T-helper 1 cell treated with Interleukin-12 subunit alpha and Interleukin-12 subunit beta and Interleukin-4 antibody, amounts not matched to agents 30 ng/mL and 1 ng/mL, for 36 hours (primary cell): ENCODE results near the gene ANKRD23. TPM values are rescaled to one million over a fixed set of nuclear protein-coding genes. Genes with fewer than 3 reads are reported as not detected.

Experiments
- intact Hi-C: fragments of 100-400 bp; cut with micrococcal nuclease; formaldehyde crosslinking; loops from one replicate; pipeline ENCODE4 v1.15.1; 2024
- total RNA-seq: library from RNA; stranded (reverse); gene quantifications from 2 replicates; pipeline ENCODE4 v1.2.3, GENCODE V29; 2022

The ANKRD23 gene
- total RNA-seq, 1 donor from 2014 or later = 14.2 TPM

DNA sequence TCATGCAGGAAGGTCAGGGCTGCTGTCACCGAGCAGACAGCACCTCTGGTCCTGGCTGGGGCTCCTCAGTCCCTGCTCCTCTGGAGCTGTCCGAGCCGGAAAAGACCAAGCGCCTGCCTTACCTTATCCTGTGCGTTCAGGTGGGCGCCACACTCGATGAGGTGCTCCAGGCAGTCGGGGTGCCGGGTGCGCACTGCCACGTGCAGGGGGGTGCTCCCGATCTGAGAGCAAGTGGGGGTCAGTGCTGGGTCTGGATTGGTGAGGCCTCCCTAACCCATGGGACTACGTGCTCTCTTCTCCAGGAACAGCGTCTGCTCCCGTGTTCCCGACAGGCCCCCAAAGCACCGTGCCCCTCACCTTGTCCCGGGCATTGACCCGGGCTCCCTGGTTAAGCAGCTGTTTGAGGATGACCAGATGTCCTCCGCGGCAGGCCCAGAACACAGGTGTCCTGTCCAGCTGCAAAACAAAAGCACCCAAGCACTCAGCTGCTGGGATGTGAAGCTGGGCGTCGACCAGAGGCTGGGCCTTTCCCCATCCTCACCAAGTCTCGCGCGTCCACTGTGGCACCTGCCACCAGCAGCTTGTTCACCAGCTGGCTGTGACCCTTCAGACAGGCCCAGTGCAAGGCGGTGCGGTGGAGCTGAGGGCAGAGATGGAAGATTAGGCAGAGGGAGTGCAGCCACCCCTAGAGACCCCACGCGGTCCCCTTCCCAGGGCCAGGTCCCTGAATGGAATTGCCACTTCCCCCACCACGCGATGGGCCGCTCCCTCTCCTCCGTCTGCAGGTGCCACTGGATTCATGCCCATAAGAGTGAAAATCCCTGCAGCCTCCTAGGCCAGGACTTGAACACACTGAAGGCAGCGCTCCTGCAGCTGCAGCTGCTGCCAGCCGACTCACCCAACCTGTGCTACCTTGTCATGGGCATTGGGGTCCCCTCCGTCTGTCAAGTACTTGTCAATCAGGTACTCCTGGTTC, 3.7 kb downstream of the ANKRD23 start:
- intact Hi-C loops = loop anchor here (1.0 kb wide), 2 partner anchors 17 to 24 kb away; partner anchors contain the start of gene CNNM3

DNA sequence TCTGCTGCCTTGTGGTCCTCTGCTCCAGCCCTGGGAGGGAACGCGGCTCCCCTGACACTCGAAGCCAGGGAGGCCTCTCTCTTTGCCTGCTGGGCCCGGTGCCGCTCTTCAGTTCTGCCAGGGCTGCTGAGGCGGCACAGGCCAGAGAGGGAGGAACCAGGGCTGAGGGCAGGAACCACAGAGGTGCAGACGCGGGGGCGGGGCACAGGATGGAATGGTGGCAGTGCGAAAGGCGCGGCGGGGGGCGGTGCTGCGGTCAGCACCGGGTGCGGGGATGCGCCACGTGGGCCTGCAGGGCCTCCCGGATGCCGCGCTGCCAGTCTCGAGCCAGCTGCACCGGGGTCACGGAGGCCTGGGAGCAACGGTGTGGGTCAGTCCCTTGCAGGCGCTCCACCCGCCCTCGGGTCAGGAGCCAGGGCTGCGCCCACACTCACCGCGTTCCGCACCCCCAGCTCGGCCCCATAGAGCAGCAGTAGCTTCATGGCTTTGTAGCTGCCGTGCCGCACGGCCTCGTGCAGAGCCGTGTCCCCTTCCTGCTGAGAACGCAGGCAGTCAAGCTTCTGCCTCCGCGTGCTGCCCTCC, 4.4 kb downstream of the ANKRD23 start:
- intact Hi-C loops = loop anchor here (1.0 kb wide), 2 partner anchors 18 to 23 kb away; partner anchors contain the start of gene CNNM3

DNA sequence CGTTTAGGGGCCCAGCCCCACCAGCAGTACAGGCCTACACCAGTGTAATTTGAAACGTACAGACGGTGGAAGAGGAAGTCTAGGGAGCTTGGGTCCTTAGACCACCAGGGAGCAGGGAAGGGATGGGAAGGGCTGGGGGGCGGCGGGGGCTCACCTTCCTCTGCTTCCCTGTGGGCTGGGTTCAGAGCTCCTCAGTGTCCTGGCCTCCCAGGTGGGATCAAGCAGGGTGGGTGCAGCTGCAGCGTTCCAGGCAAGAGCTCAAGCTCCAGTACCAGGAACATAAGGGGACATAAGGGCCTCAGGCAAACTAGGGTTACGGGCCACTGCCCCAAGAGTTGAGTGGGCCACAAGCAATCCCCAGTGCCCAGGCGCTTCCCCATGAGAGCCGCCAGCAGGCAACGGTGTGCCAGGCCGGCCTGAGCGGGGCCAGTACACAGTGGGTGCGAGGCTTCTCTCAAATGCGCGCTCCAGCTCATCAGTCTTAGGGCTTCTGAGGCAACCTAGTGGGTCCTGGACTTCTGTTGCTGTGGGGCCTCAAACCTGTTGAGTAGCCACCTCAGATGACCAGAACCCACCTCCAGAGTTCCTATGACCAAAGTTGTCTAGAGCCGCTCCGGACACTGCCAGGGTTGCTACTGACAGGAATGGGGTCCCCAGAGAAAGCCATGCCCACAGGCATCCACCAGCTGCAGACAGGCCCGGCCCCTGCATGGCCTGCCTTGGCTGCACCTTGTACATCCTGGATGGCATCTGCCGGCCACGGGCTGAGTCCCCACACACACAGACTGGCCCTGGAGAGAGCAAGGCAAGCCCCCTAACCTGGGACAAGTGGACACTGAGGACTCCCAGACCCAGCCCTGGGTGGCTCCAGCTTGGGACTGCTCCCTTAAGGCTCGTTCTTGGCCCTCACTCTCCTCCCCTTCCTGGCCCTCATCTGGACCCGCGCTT, 5.2 kb downstream of the ANKRD23 start:
- intact Hi-C loops = loop anchor here (1.0 kb wide), 2 partner anchors 19 to 22 kb away; partner anchors contain the start of gene CNNM3

DNA sequence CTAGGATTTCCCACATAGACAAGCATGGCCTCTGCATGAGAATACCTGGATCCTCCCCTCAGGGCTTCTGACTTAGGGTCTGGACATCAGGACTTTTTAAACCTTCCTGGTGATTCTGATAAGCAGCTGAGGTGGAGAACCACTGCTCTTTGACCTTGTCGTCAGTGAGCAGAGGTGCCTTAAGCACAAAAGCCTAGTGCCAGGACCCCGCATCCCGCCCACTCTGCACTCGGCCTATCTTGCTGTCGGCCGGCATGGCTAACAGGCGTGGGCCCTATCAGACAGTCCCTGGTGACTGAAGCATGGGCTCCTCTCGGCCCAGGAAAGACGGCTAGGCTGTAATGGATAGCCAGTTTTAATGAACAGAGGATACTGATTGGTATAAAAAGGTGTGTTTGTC, 6.2 kb downstream of the ANKRD23 start:
- intact Hi-C loops = no loop called here

- intact Hi-C loops = no loop called here
Measured at GRCh38 chr2:96835830-96836229, 8.0 kb downstream of the ANKRD23 start.

DNA sequence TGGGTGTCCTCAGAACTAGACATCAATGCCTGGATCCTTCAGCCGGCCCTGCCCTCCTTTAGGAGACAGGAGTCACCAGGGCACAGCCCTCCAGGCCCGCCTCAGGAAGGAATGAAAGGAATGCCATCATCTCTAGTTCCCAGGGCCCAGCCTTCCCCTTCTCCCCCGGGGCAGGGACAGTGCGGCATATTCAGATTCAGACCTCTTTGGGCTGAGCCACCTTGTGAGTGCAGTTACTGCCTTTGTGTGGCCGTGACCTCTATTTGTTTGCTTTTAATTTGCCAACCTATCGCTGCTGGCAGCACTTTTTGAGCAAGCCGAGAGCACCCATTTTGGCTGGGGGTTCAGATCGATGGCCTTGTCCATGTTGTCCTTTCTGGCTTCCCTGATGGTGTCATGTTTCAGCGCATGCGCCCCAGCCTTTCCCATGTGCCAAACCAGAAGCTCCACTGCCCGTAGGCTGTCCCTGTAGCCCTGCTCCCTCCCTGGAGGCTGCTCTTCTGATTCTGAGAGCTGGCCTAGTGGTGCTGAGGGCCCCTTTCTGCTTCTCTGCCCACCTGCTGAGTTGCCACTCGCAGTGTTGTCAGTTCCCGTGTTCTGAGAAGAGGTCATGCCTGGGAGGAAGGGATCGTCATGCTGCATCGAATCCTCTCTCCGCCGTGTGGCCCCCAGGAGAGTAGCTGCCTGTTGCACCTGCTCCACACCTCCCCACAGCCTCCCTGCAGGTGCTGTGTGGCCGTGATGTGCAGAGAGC, 10.9 kb downstream of the ANKRD23 start:
- intact Hi-C loops = no loop called here

DNA sequence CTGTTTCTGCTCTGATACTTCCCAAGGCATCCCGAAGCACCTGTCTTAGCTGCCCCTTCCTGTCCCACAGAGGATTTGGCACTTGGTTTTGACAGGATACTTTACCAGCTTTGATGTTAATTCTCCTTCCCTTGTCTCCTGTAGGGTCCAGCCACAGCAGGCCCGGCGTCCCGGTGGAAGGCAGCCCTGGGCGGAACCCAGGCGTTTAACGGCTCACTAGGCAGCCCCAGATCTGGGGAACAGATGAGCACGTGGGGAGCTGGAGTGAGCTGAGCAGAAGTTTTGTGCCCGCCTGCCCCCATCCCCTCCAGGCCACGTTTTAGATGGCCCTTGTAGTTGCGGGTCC, 11.4 kb downstream of the ANKRD23 start:
- intact Hi-C loops = no loop called here

DNA sequence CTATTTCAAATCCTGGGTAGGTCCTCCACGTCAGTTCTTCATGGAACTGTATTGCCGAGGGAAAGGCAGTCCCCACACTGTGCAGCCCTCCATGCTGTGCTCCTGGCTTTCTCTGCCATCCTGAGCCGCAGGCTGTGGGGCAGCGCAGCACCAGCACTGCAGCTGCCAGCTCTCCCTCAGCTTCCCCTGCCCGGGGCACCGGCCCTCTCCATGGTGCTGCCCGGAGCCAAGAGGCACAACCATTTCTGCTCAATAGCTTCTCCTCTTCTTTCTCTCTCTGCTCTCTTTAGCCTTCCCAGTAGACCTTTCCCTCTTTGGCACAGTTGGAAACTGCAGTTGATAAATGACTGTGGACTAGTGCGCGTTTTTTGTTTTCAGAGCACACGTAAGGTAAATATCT, 12.1 kb downstream of the ANKRD23 start:
- intact Hi-C loops = no loop called here

GRCh38 chr2:96830044-96830562, 13.7 kb downstream of the ANKRD23 start:
- intact Hi-C loops = no loop called here

- intact Hi-C loops = no loop called here
Measured at GRCh38 chr2:96828874-96829273, 14.9 kb downstream of the ANKRD23 start.

DNA sequence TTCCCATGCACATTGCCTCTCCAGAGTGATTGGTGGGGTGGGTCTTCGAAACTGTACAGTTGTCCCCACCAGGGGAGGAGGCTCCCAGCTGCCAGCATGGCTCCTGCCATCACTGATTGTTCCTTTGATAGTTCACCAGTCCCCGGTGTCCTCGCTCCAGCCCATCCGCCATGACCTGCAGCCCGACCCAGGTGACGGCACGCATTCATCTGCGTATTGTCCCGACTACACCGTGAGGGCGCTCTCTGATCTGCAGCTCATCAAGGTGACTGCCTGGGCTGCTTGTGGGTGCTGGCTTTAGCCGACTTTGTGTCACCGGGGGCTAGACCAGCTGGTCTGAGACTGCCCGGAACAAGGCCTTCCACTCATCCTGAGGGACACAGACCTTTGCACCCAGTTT, 15.4 kb downstream of the ANKRD23 start:
- intact Hi-C loops = no loop called here

GRCh38 chr2:96826546-96827278, 17.1 kb downstream of the ANKRD23 start:
- intact Hi-C loops = no loop called here

DNA sequence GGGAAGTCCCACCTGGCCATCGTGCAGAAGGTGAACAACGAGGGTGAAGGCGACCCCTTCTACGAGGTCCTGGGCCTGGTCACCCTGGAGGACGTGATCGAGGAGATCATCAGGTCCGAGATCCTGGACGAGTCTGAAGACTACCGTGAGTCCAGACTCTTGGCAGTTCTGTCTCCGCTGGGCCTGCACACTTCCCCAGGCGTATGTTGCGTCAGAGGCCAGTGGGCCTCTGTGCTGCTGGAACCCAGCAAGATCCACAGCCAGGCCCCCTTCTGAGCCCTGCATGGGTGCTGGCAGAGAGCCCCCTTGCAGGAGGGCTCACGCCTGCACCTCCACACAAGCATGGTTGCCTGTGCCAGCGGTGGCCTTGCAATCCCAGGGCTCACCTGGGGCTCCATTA, 18.8 kb downstream of the ANKRD23 start:
- intact Hi-C loops = no loop called here

DNA sequence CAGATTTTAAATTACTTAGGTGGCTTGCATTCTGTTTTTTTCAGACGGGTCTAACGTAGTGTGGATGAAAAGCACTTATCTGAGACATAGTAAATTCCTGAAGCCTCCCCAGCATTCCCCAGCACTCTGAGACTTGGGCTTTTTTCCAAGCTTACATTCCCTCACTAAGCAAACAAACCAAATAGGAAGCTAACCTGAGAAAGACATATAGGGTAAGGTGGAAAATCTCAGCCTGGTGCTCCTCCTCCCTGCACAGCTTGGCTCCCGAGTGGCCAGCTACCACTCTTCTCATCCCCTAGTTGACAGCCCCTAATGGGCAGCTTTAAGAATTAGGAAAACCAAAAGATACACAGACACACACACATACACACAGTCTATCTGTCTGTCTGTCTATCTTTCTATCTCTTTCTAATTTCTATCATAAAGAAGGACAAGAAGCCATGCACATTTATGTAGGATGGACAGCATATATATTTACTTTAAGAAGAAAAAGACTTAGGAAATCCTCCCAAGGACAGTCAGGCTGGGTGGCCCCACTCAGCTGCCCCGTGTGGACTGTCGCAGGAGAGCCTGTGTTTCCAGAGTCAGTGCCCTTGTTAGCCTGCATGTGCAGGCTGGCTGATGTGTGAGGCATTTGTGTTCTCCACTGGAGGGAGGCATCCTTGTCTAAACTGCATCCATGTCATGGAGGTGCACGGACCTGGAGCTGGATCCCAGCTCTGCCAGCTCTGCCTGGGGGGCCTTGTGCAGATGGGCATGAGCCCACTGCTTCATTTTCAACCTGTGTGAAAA, 19.5 kb downstream of the ANKRD23 start:
- intact Hi-C loops = no loop called here

DNA sequence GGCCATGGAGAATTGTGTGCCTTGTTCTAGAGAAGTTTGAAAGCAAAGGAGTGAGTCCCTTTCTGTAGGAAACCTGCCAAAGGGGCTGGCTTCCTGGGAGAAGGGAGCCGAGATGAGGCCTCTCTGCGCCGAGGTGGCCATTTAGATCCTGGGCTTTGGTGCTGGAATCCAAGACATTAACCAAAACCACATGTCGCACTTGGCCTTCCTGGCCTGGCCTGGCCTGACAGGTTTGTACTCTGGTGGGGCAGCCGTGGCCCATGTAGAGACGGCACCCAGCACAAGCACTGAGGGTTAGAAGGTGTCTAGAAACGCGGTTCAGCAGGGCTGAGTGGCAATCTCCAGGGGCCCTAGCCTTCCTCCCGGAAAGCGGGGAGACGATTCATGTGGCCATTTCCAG, 20.6 kb downstream of the ANKRD23 start:
- intact Hi-C loops = no loop called here

DNA sequence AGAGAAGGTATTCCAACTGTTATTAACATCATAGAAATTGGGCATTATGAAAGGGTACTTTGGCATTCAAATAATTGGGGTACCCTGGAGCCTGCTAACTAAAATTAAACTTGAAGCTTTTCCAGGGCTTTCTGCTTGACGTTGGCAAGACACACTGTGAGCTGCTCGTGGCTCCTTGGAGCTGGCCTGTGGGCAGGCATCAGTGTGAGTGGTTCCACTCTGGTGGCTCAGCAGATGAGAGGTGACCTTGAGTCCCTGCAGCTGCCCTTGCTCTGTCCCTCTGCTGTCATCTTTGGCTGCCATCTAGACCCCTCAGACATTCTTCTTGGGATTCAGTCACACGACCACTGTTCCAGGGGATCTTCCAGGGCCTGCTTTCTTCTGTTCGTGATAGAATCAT, 21.0 kb downstream of the ANKRD23 start:
- intact Hi-C loops = no loop called here

DNA sequence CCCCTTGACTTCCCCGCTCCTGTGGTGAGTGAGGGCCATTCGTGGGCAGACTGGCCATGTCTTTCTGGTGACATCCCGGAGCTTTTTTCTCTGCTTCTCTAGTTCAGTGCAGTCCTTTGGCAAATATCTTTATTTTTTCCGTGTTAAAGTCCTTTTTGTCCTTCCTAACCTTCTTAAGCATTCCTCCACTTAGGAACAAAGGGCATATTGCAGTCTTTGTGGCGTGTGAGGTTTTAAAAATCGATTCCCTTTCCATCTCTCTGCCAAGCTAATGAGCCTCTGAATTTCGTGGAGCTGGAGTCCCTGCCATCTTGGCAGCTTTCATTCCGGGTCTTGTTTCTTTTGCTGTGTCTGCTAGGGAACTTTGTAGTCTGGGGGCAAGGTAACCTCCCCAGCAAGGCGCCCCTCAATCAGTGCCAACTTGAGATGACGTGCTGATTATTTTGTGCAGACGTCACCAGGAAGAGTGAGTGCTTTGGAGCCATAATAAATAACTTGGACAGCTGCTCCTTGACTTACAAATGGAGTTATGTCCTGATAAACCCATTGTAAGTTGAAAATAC, 22.6 kb downstream of the ANKRD23 start:
- intact Hi-C loops = no loop called here

- intact Hi-C loops = loop anchor here (5.0 kb wide), 2 partner anchors 483 to 498 kb away; partner anchors contain the start of gene NCAPH
Measured at GRCh38 chr2:96819876-96820511, 23.8 kb downstream of the ANKRD23 start.
